ENCODE measurements around the gene KIAA1217. TPM values are rescaled to one million over a fixed set of nuclear protein-coding genes. Genes with fewer than 3 reads are reported as not detected.

KIAA1217 gene
- total RNA-seq, 4 donors from 2014 or later, result 34.8 to 66.8 (median 52.9) TPM

DNA sequence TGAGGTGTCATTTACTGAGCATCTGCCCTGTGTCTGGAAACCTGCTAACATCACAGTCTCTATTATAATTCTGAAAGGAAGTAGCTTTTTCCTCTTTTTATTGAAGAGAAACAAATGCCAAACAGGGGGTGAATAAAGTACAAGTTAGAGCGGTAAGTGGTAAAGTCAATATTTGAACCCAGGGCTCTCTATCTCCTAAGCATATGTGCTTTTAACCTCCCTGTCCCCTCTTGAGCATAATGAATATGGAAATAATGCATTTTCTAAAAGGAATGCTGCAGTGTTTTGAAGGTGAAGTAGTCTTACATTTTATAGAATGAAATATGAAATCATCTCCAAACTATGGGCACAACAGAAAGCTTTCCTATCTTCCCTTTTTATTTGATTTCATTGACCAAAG, 196.7 kb downstream of the KIAA1217 start:
- intact Hi-C loops (cut with DNase I; ENCODE audit: low total_unique reads), result no loop called here
- no peak overlapping the region for H3K4me3 ChIP-seq (ENCODE audit: low read depth, poor library complexity, severe bottlenecking)
- WGBS, 2 donors, result 92 to 93% methylated on average over 1 of the region's 1 CpG
- no peak for TF ChIP-seq CTCF (IDR thresholded peaks at IDR 0.05)
- TF ChIP-seq POLR2A (IDR thresholded peaks at IDR 0.05), result no peak
- DNase-seq (ENCODE audit: low spot score in 2 of 2), result no peak

GRCh38 chr10:24406809-24407483, 198.0 kb downstream of the KIAA1217 start:
- DNase-seq (ENCODE audit: low spot score in 2 of 2), result no peak
- TF ChIP-seq POLR2A (IDR thresholded peaks at IDR 0.05) (no peak), CTCF (IDR thresholded peaks at IDR 0.05) (no peak)
- intact Hi-C loops (cut with DNase I; ENCODE audit: low total_unique reads), result no loop called here
- H3K4me3 ChIP-seq (ENCODE audit: low read depth, poor library complexity, severe bottlenecking), result no peak overlapping the region
- 89 to 96% methylated on average over 12 of the region's 12 CpGs for whole genome bisulfite sequencing, 2 donors

- TF ChIP-seq CTCF (IDR thresholded peaks at IDR 0.05), result no peak
- no peak for TF ChIP-seq POLR2A (IDR thresholded peaks at IDR 0.05)
Measured at GRCh38 chr10:24407928-24408327, 199.0 kb downstream of the KIAA1217 start.

GRCh38 chr10:24408365-24408764, 199.4 kb downstream of the KIAA1217 start:
- 45 to 56% methylated on average over 2 of the region's 2 CpGs for WGBS, 2 donors
- DNase-seq (ENCODE audit: low spot score in 2 of 2), result no peak

More at GRCh38 chr10:24407928-24408327, 199.0 kb downstream of the KIAA1217 start:
- DNase-seq (ENCODE audit: low spot score in 2 of 2), result no peak
- H3K4me3 ChIP-seq (ENCODE audit: low read depth, poor library complexity, severe bottlenecking), result no peak overlapping the region
- intact Hi-C loops (cut with DNase I; ENCODE audit: low total_unique reads), result no loop called here

GRCh38 chr10:24414597-24414996, 205.7 kb downstream of the KIAA1217 start:
- WGBS, 2 donors, result 86 to 88% methylated on average over 6 of the region's 6 CpGs
- TF ChIP-seq POLR2A (IDR thresholded peaks at IDR 0.05), result no peak
- no peak for TF ChIP-seq CTCF (IDR thresholded peaks at IDR 0.05)
- intact Hi-C loops (cut with DNase I; ENCODE audit: low total_unique reads), result no loop called here
- no peak for DNase-seq (ENCODE audit: low spot score in 2 of 2)
- H3K4me3 ChIP-seq (ENCODE audit: low read depth, poor library complexity, severe bottlenecking), result no peak overlapping the region

More at GRCh38 chr10:24408365-24408764, 199.4 kb downstream of the KIAA1217 start:
- no peak for TF ChIP-seq CTCF (IDR thresholded peaks at IDR 0.05)
- no peak for TF ChIP-seq POLR2A (IDR thresholded peaks at IDR 0.05)
- intact Hi-C loops (cut with DNase I; ENCODE audit: low total_unique reads), result no loop called here
- H3K4me3 ChIP-seq (ENCODE audit: low read depth, poor library complexity, severe bottlenecking), result no peak overlapping the region

All from lower leg skin (tissue), 4 donors.